Fibroblast of mammary gland (primary cell): ENCODE results near the gene APOA4.

Experiments
- DNase-seq: peaks from one replicate; pipeline ENCODE4 v3.0.0-alpha.2; 2010; ENCODE audit warnings: low read depth
- H3K4me3 ChIP-seq: 2 replicates; pipeline ENCODE4 v1.5.1; 2011; ENCODE audit warnings: low read depth, mild to moderate bottlenecking, low read length, moderate library complexity; ENCODE audit not compliant: control insufficient read depth
- CTCF ChIP-seq: conservative IDR thresholded peaks from 2 replicates; pipeline ENCODE4 v1.5.1; 2011; ENCODE audit warnings: low read depth, low read length, inconsistent platforms; ENCODE audit not compliant: control insufficient read depth, insufficient read depth

APOA4 gene

GRCh38 chr11:116773203-116774097 is 49.7 kb downstream of the APOA4 start:
- peak overlapping the region; percentile 62 for H3K4me3 ChIP-seq
- no peak for DNase-seq
- no peak for TF ChIP-seq CTCF

- peak within 1 kb of the TSS; percentile 62 for H3K4me3 ChIP-seq
- peak; percentile 70 for DNase-seq
Observed at GRCh38 chr11:116772443-116773202, 50.5 kb downstream of the APOA4 start, which contains the start of gene BUD13. BUD13 (minus strand) TSS chr11:116772987; CDS start chr11:116772964, 23 bp downstream.

GRCh38 chr11:116771935-116772334 is 51.2 kb downstream of the APOA4 start:
- peak overlapping the region; percentile 62 for H3K4me3 ChIP-seq
- DNase-seq = no peak
- TF ChIP-seq CTCF = no peak

More at GRCh38 chr11:116772443-116773202, 50.5 kb downstream of the APOA4 start, which contains the start of gene BUD13:
- TF ChIP-seq CTCF = no peak
